GM12878 (cell line): ENCODE data around the gene SCCPDH. TPM values are rescaled to one million over a fixed set of nuclear protein-coding genes. Genes with fewer than 3 reads are reported as not detected.

Experiments used
- ATAC-seq: fragments of 200-7000 bp; cut with Tn5 transposase; 3 replicates; pipeline ENCODE4 v1.9.1; 2020; ENCODE audit warnings: mild to moderate bottlenecking, moderate library complexity
- BruUV-seq: library from RNA; stranded (reverse); fragments of 400-500 nt; replicated peaks from 2 replicates; lab custom pipeline; 2021; lab: Mats Ljungman, UMichigan
- CTCF ChIA-PET: fragments of 300-600 bp; sonication (Branson Sonifier 250); formaldehyde crosslinking; extraction: SDS; loops from one replicate; lab custom pipeline; 2021; ENCODE audit warnings: inconsistent platforms; lab: Yijun Ruan, JAX
- POLR2A ChIA-PET: fragments of 350-600 bp; formaldehyde crosslinking; extraction: SDS; loops from one replicate; lab custom pipeline; 2021; ENCODE audit warnings: inconsistent platforms; lab: Charles Lee
- RAD21 ChIA-PET: fragments of 300-600 bp; sonication (Branson Sonifier 250); formaldehyde crosslinking; loops from one replicate; lab custom pipeline; 2023; ENCODE audit warnings: antibody characterized with exemption; ENCODE audit not compliant: unreplicated experiment; lab: Charles Lee
- SMC1A ChIA-PET: fragments of 300-600 bp; sonication (Branson Sonifier 250); formaldehyde crosslinking; loops from one replicate; lab custom pipeline; 2023; ENCODE audit not compliant: unreplicated experiment, uncharacterized antibody; lab: Charles Lee
- DNase-seq: peaks from one replicate; pipeline ENCODE4 v3.0.0-alpha.2; 2011; ENCODE audit warnings: low read depth, low spot score
- FAIRE-seq: peaks from 3 replicates; lab custom pipeline; 2011; peaks lifted over from hg19 to GRCh38; lab: Jason Lieb, UNC
- H2AFZ ChIP-seq: 2 replicates; pipeline ENCODE4 v1.6.0; 2011; ENCODE audit warnings: low read depth, low read length, control low read depth; ENCODE audit not compliant: control insufficient read depth
- H3K27ac ChIP-seq: 2 replicates; pipeline ENCODE4 v1.5.1; 2011; ENCODE audit warnings: control low read depth; ENCODE audit not compliant: control insufficient read depth, insufficient read depth
- H3K27me3 ChIP-seq, 2 experiments: replicated peaks in 1 of 2; 2 replicates each; pipeline versions ENCODE4 v1.6.0 to v1.6.1; 2011; ENCODE audit warnings: low read length in 1 of 2; ENCODE audit not compliant: control insufficient read depth in 2 of 2, insufficient read depth in 2 of 2
- H3K36me3 ChIP-seq, 2 experiments: 2 replicates each; pipeline ENCODE4 v1.5.1; 2011; ENCODE audit warnings: low read length in 1 of 2; ENCODE audit not compliant: control insufficient read depth in 2 of 2, insufficient read depth in 2 of 2
- H3K4me1 ChIP-seq: 2 replicates; pipeline ENCODE4 v1.6.1; 2011; ENCODE audit warnings: mild to moderate bottlenecking, low read length, moderate library complexity, mixed read lengths; ENCODE audit not compliant: control insufficient read depth, insufficient read depth
- H3K4me2 ChIP-seq: 2 replicates; pipeline ENCODE4 v1.6.0; 2011; ENCODE audit warnings: control low read depth; ENCODE audit not compliant: control insufficient read depth, insufficient read depth
- H3K4me3 ChIP-seq: fragments of 200-600 bp; sonication (generic); 2 replicates; pipeline ENCODE4 v1.5.1; 2016
- H3K79me2 ChIP-seq: 2 replicates; pipeline ENCODE4 v1.6.0; 2011; ENCODE audit warnings: low read length; ENCODE audit not compliant: control insufficient read depth, insufficient read depth
- H3K9ac ChIP-seq: 2 replicates; pipeline ENCODE4 v1.8.0; 2011; ENCODE audit warnings: low read length, control low read depth, mixed read lengths; ENCODE audit not compliant: control insufficient read depth, insufficient read depth
- H3K9me3 ChIP-seq: replicated peaks from 3 replicates; pipeline ENCODE4 v1.5.1; 2011; ENCODE audit warnings: mild to moderate bottlenecking, low read length; ENCODE audit not compliant: control insufficient read depth, insufficient read depth
- H4K20me1 ChIP-seq: 2 replicates; pipeline ENCODE4 v1.6.0; 2011; ENCODE audit not compliant: control insufficient read depth, insufficient read depth
- BHLHE40 ChIP-seq, 2 experiments: fragments of 450-650 bp in 1 of 2; IDR thresholded peaks; 2 replicates each; pipeline ENCODE4 v1.6.1; 2011 to 2017; ENCODE audit warnings: low read depth in 2 of 2, borderline replicate concordance in 1 of 2, improper control_type of control experiment in 1 of 2, low read length in 1 of 2, mild to moderate bottlenecking in 1 of 2
- MLLT1 ChIP-seq: fragments of 450-650 bp; IDR thresholded peaks from 2 replicates; pipeline ENCODE4 v1.6.1; 2016; ENCODE audit warnings: mild to moderate bottlenecking
- TCF12 ChIP-seq: IDR thresholded peaks from 2 replicates; pipeline ENCODE4 v1.6.1; 2011; ENCODE audit warnings: low read depth, mild to moderate bottlenecking, low read length
- ZNF274 ChIP-seq: IDR thresholded peaks from one replicate; pipeline ENCODE4 v1.8.0; 2011; ENCODE audit not compliant: insufficient read length, insufficient read depth
- ZNF384 ChIP-seq: IDR thresholded peaks from 2 replicates; pipeline ENCODE4 v1.6.1; 2012; ENCODE audit warnings: low read depth, mild to moderate bottlenecking, low read length, improper control_type of control experiment, borderline replicate concordance
- ZNF687 ChIP-seq: fragments of 450-650 bp; IDR thresholded peaks from 2 replicates; pipeline ENCODE4 v1.6.1; 2017; ENCODE audit warnings: mild to moderate bottlenecking, moderate library complexity
- WGBS: methylation state at CpG from one replicate; pipeline ENCODE4 v1.1.6; 2016; ENCODE audit warnings: low lambda C conversion rate; ENCODE audit not compliant: insufficient replicate concordance, insufficient coverage; ENCODE audit errors: missing lambda C conversion rate; 5-methylcytosine and 5-hydroxymethylcytosine counted together
- in situ Hi-C: fragments of 300-500 bp; cut with MboI; formaldehyde crosslinking; loops from 9 replicates; pipeline ENCODE4 v1.14.3; 2018; ENCODE audit warnings: mixed read lengths
- intact Hi-C: fragments of 100-400 bp; cut with micrococcal nuclease; formaldehyde crosslinking; loops from one replicate; pipeline ENCODE4 v1.14.2; 2022; ENCODE audit not compliant: unreplicated experiment
- polyA plus RNA-seq, 11 experiments: library from polyadenylated mRNA; depleted of rRNA in 4 of 11; unstranded in 6 of 11; stranded (reverse) in 5 of 11; fragments of >200 nt; fragmentation: Nextera tagmentation in 4 of 11; fragmentation: Illumina TruSeq in 1 of 11; extraction: Ambion mirVana in 4 of 11; extraction: Trizol in 1 of 11; gene quantifications; 1 replicate in 1 of 11; 2 replicates in 10 of 11; pipeline versions ENCODE4 v1.2.1 to v1.2.3, GENCODE V29; 2011 to 2016; ENCODE audit warnings: inconsistent platforms in 2 of 11, missing spikeins in 2 of 11, low read depth in 1 of 11
- total RNA-seq, 4 experiments: library from RNA; depleted of rRNA in 3 of 4; stranded (reverse); fragments of >200 nt in 3 of 4; fragmentation: Illumina TruSeq in 1 of 4; extraction: Trizol in 1 of 4; gene quantifications; 2 replicates each; pipeline versions ENCODE4 v1.2.1 to v1.2.3, GENCODE V29; 2013 to 2021
- TF ChIP-seq, protein P1 (sequence below): IDR thresholded peaks from 2 replicates; pipeline ENCODE4 v1.6.1; 2012; ENCODE audit warnings: mild to moderate bottlenecking, low read depth, low read length

The SCCPDH gene
- total and polyA plus RNA-seq, 10 of the 15 experiments (the other 5 are each of a cell fraction or from before 2014, with no cell fraction given), result 5.4 to 44.8 (median 24.5) TPM

DNA sequence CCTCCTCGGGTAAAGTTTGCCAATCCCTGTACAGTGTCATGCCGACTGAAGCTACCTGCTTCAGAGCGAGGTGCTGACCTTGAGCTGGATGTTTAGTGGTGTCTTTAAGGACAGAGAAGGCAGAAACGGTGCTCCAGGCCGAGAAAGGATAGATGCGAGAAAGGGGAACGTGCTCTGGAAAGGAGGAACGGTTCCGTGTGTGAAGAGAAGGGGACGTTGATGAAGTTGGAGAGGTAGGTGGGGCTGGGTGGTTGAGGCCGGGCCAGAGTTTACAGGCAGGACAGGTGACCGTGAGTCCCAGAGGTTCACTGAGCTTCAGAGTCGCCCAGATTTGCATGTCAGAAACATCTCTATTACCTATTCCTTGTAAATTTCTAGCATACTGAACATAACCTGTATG is 90.7 kb downstream of the SCCPDH start (continued):
- TF ChIP-seq TCF12 (no peak), ZNF384 (no peak), ZNF687 (no peak), ZNF274 (no peak)

- no peaks in the 10 kb centered on the region for H4K20me1 ChIP-seq
- H3K79me2 ChIP-seq, result no peaks in the 10 kb centered on the region
- ChIA-PET POLR2A (no interaction called here), CTCF (no interaction called here), RAD21 (no interaction called here)
- H3K9me3 ChIP-seq, result no peaks in the 10 kb centered on the region; the same call in 2 of the 3 replicates
- ATAC-seq, result no peak; the same call in 2 of the 3 replicates
- H3K4me2 ChIP-seq, result no peak overlapping the region
- TF ChIP-seq, protein P1, sequence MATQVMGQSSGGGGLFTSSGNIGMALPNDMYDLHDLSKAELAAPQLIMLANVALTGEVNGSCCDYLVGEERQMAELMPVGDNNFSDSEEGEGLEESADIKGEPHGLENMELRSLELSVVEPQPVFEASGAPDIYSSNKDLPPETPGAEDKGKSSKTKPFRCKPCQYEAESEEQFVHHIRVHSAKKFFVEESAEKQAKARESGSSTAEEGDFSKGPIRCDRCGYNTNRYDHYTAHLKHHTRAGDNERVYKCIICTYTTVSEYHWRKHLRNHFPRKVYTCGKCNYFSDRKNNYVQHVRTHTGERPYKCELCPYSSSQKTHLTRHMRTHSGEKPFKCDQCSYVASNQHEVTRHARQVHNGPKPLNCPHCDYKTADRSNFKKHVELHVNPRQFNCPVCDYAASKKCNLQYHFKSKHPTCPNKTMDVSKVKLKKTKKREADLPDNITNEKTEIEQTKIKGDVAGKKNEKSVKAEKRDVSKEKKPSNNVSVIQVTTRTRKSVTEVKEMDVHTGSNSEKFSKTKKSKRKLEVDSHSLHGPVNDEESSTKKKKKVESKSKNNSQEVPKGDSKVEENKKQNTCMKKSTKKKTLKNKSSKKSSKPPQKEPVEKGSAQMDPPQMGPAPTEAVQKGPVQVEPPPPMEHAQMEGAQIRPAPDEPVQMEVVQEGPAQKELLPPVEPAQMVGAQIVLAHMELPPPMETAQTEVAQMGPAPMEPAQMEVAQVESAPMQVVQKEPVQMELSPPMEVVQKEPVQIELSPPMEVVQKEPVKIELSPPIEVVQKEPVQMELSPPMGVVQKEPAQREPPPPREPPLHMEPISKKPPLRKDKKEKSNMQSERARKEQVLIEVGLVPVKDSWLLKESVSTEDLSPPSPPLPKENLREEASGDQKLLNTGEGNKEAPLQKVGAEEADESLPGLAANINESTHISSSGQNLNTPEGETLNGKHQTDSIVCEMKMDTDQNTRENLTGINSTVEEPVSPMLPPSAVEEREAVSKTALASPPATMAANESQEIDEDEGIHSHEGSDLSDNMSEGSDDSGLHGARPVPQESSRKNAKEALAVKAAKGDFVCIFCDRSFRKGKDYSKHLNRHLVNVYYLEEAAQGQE, result no peak
- TF ChIP-seq MLLT1 (no peak), BHLHE40 (IDR thresholded peaks at IDR 0.05; ENCODE audit: borderline replicate concordance in 1 of 2, low read depth in 2 of 2, low read length in 1 of 2) (no peak)
- TF ChIP-seq, all 136 proteins: peak for 0
- H3K36me3 ChIP-seq, result no peaks in the 10 kb centered on the region
- H3K27me3 ChIP-seq, result no peaks in the 10 kb centered on the region
- H3K4me1 ChIP-seq, result no peaks in the 10 kb centered on the region
- SMC1A ChIA-PET, result interaction anchor here (0.6 kb wide), 1 partner anchor 57 kb away, joined by 3 read pairs; no protein-coding TSS in a partner anchor
- in situ Hi-C loops (no loop called here), intact Hi-C loops (no loop called here)
- no peak overlapping the region for H3K4me3 ChIP-seq
- H3K9ac ChIP-seq, result no peak overlapping the region
- H3K27ac ChIP-seq, result no peak overlapping the region
- 32% methylated on average over 11 of the region's 11 CpGs for WGBS
- DNase-seq, result no peak
- no TSS peak for BruUV-seq
- no peak for FAIRE-seq
- H2AFZ ChIP-seq, result no peak overlapping the region
These were observed 91.6 kb downstream of the SCCPDH start for GRCh38 chr1:246815693-246816270.
